Stimulated activated CD8-positive, alpha-beta memory T cell treated with anti-CD3 and anti-CD28 coated beads, Interleukin-15, amount 100 ng/mL, for 48 hours (primary cell): ENCODE data around the gene MBNL2.

Source experiments
- DNase-seq, 2 donors: peaks; one replicate each; pipeline ENCODE4 v3.0.0-alpha.2; 2020; ENCODE audit warnings: low read depth in 2 of 2

MBNL2 gene

DNA sequence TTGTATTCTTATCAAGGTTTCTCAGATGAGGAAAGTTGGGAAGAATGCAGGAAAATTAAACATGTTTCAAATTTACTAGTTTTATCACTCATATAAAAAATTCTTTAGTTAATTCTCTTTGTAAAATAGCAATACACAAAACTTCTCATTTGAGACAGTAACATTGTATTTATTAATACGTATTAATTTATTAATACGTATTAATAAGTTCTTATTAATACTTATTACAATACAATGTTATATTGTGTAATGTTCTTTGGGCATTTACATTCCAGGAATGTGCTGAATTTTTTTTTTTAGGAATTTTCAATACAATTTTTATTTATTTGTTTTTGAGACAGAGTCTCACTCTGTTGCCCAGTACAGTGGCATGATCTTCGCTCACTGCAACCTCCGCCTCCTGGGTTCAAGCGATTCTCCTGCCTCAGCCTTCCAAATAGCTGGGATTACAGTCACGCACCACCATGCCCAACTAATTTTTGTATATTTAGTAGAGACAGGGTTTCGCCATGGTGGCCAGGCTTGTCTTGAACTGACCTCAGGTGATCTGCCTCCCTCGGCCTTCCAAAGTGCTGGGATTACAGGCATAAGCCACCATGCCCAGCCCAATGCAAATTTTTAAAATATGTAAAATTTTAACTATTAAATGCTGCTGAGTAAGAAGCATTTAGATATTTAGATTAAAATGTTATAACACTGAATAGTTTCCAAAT lies 31.6 kb downstream of the MBNL2 start:
- no peak for DNase-seq

DNA sequence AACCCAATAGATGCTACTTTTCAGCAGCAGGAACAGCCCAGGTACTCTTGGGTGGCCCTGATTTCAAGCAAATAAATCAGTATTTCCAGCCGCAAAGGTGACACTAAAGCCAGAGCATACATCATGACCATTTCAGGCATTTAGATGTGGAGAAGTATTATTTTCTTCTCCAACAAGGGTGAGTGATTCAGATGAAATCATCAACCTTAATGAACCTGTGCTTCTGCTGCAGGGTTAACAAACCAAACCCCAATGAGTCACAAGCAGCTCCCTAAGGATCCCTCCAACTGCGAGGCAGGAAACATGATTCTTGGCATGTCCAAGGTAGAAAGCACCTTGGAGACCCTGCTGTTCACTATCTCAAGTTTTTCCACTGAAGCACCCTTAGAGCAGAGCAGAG lies 32.7 kb downstream of the MBNL2 start:
- DNase-seq: no peak

DNA sequence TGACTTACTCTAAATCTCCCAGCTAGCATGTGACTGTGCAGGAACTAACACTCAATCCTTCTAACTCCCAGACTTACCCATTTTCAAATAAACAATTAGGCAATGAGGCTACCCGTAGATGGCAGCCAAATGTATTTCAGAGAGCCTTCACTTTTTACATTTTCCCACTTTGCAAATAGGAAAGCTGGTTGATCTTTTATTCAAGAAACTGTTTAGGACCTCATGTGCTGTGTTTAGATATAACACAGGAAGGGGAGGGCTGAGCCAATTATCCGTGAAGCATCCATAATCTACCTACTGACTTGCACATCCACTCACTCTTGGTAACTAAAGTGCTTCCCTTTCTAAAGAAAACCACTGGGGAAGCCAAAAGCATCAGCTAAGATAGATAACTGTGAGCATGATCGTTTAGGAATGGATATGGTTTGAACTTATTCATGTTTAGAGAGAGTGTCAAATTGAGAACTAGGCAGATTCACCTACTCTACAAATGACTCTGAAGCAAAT lies 33.4 kb downstream of the MBNL2 start:
- no peak for DNase-seq

DNA sequence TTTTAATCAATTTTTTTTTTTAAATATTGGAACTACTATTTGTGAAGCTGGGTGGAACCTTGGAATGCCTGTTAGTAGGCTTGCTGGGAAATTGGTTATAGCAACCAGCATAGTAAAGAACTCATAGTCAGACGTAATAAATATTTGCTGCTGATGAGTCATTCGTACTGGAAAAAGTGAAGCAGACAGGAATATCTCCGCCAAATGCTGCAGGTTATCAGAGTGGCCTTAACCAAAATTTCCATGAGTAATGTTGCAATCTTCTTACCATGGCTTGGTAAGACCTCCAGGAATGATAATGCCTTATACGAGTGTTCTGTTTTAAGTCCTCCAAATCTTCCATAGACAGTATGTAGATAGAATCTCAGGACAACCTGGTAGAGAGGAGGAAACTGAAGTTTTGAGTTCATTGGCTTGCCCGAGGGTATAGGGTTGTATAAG lies 34.2 kb downstream of the MBNL2 start:
- DNase-seq: no peak

DNA sequence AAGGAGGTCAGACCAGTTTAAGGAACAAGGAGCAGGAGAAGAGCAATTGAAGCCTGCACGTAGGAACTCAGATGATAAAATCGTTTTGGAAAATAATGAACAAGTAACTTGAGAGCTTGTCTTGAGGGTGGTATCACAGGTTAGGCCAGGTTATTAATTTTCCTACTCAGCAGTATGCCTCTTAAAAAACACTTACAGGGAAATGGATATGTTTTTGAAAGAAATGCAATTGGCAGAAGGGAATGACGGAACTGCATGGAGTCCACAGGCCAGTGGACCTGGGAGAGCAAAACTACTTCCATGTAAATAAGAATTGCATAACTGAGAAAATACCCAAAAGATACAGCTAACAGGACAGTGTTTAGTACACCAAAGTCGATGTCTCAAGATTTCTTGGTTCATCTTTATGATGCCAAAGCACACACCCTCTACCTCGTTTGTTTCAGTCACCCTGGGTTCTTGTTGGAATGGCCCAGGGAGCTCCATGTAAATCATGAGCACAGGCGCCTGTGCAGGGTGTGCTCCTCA lies 35.2 kb downstream of the MBNL2 start:
- DNase-seq: no peak

DNA sequence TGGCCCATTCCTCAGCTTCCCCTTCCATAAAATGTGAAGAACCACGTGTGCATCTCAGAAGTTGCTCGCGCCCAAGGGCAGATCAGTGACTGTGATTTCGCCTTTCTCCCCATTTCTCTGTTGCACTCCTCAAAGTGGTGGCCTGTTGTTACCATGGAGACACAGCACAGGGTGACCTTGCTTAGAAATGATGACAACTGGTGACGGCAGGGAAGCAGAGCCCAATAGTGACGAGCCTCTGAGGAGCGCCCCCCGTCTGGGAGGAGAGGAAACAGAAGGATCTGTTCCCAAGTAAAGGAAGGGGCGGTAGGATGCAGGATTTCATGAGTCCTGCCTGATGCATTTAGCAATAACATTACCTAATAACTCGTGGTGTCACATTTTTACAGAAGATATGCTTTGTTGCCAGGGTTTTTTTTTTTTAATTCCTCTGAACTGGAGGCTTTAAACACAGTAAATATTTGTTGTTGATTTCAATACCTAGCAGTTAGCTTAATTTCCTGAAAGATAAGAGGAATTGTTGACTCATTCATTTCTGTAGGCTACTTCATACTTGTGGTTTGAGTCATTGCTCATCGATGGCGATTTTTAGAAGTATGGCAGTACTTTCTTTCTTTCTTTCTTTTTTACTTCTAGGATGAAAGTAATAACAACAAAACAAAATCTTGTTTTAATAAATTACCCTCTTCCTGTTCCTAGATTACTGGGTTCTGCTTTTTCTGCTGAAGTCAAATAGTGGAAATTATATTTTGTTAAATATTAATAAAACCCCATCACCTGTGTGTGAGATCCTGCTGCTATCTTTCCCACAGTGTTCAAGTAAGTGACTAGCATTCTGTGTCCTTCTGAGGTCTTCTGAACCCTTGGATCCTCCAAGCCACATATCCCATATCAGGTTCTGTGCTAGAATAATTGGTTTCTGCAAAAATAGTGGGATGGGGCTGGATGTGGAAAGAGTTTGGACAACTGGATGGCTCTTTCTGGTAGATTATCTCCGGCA lies 36.0 kb downstream of the MBNL2 start:
- no peak for DNase-seq

DNA sequence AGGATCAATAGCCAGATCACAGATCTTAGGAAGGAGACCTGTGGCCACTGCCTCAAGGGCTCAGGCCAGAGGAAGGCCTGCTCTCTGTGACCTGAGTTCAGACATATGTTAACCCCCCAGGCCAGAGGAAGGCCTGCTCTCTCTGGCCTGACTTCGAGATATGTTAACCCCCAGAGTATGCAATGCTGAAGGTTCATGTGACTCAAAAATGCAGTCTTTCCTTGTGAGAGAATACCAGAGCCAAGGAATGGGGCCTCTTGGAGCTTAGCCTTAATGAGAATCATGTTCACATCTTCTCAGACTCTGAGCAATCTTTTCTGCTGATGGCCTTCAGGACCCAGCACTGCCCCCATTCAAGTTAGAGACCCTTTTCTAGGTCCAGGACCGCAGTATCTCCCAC lies 36.7 kb downstream of the MBNL2 start:
- no peak for DNase-seq

DNA sequence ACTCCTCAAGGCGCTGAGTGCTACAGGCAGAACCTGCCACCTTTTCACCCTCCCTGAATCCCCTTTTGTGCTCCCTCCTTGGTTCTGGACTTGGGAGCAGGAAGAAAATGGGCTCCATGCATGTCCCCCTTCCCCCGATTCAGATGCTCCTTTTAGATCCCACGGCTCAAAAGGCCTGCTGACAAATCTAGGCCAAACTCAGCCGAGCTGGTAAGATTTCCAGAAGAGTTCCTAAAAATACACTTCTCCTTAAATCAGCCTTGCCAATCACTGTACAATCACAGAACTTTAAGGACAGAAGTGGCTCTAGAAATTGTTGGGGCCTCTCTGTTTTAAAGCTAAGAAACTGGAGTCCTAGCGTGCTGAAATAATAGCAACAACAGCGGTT lies 37.3 kb downstream of the MBNL2 start:
- DNase-seq: no peak

DNA sequence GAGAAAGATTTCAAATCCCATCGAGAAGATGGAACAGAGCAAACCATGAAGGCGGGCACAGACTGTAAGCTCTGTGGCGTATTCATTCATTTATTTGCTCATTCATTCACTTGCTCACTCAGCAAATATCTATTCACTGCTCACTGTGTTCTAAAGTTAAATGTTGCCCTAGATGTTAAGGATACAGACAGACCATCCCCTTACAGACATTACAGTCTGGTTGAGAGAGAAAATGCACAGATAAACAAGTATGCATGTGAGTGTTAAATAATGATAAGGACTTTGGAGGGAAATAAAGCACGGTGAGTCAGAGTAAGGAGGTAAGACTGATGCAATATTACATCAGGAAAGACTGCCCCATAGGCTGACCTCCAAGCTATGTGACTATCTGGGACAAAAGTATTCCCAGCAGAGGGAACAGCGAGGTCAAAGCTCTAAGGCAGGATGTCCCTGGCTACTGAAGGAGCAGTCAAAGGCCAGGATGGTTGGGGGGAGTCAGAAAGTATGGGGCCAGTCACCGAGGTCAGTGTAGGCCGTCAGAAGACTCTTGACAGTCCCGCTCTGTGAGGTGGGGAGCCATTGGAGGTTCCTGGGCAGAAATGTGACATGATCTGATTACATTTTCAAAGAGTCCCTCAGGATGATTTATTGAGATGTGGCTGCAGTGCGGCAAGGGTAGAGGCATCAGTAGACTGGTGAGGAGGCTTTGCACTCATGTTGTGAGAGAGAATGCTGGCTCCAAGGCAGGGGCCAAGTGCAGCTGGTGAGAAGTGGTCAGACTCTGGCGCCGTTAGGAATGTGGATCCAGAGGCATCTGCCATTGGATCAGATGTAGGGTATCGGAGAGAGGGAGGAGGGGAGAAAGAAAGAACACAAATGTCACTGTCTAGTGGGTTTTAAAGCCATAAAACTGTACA lies 37.9 kb downstream of the MBNL2 start:
- DNase-seq: no peak

DNA sequence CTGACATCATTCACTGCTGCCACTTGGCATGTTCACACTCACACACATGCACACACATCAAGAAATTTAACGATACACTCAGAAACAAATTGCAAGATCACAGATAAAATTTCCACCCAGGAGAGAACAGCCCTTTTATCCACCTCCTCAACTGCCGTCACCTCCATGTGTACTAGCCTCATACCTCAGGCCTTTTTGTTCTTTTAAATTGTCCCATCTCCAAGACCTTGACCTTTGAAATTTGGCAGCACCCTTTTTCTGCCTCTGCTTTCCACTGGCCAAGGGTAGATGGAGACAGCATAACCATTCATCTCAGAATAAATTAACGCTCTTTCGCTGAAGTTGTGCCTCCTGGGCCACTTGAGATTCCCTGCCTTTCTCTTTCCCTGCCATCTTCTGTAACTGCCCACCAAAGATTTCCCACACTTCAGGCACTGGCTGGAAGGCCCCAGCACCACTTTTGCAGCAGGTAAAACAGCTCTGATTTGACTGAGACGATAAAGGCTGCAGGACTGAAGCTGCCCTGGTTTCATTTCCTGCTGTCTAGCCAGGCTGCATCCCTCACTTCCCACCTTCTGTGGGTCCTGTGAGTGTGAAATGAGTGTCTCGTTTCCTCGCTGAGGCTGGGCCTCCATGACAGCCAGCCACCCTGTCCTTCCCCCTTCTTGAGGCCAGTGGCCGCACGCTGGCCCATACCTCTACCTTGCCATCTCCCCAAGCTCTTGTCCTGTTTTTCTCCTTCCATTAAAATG lies 39.3 kb downstream of the MBNL2 start:
- DNase-seq: peak in 1 of 2 donors; percentile 25

DNA sequence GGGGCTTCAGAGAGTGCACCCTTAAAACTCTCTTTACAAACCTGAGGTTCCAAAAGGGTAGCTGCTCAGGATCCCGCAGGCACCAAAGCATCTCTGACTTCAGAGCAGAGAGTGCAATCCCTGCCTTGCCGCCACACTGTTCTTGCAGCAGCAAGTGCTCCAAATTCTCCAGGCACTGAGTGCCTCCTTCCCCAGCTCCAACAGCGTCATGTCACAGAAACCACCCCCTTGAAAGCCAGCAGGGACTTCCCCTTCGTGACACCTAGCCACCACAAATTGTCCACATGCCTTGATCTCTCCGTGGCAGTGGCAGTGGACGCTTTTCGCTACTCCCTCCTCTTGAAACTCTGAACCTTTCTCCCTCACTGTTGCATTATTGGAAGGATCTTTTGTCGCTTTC lies 39.9 kb downstream of the MBNL2 start:
- DNase-seq: no peak

DNA sequence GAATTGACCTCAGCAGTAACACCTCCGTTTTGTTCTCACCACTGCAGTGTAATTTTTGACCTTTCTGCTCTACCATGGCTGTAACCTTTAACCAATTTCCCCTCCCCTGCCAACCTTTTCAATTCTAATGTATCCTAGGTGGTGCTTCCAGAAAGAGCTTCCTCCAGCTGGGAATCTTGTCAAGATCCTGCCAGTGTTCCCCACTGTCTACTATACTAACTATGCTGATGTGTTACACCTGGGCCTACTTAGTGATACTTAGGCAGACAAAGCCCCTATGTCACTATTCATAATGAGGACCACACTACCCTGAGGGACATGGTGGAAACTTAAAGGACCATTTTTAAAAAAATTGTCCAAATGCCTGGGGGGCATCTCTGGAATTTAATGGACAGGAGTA lies 41.0 kb downstream of the MBNL2 start:
- no peak for DNase-seq

DNA sequence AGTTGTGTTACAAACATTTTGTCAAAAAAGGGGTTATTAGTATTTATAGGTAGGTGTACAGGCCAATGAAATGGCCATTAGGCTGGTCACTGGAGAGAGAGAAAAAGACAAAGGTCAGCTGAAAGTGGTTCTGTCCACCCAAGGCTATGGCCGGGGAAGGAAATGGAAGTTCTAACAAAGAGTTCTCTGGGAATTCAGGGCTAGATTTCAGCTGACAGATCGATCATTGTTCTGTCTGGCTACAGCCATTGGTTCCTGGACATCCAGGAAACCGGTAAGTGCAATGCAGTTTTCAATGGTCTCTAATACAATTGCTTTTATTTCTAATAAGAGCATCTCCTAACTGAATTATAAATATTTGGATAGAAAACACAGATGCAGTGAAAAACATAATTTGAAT lies 42.5 kb downstream of the MBNL2 start:
- no peak for DNase-seq

DNA sequence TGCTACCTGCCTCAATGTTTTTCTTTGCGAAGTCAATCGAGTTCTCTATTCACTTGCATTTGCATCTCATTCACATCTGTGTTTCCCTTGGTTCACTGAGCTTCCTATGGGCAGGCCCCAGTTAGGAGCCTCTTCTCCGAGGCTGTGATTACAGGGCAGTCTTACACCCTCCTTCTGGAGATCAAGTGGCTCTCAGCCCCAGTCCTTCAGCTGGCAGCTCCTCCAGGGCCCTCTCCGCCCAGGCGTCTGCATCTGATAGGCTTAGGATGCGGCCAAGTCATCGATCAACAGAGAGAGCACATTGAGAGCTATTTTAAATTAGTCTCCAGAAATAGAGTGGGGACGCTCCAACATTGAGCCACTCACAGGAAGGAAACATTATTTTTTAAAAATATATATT lies 44.2 kb downstream of the MBNL2 start:
- DNase-seq: no peak

DNA sequence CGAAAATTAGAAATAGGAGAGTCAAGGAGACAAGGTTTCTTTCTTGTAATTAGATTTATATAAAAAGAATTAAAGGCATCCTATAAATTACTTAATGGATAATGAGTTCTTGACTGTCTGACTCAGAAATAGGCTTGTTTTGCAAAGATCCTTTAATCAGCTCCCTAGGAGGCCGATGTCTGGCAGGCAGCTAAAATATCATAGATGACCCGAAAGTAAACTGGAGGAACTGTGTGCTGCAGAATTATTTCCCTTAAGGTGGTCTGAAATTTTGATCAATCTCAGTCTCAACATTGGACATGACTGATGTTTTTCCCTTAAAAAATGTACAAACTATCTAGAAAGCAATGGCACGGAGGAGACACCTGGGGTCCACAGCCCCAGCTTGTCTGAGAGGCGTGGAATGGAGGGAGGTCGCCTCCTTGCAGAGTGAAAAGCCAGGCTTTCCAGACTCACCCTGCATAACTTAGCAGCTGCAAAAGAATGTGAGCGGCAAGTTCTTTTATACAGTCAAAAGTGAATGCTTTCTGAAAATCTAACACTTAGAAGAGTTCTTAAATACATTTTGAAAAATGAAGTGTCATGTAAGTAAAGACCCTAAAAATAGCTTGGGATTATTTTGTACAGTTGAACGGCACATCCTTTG lies 44.8 kb downstream of the MBNL2 start:
- DNase-seq: no peak

DNA sequence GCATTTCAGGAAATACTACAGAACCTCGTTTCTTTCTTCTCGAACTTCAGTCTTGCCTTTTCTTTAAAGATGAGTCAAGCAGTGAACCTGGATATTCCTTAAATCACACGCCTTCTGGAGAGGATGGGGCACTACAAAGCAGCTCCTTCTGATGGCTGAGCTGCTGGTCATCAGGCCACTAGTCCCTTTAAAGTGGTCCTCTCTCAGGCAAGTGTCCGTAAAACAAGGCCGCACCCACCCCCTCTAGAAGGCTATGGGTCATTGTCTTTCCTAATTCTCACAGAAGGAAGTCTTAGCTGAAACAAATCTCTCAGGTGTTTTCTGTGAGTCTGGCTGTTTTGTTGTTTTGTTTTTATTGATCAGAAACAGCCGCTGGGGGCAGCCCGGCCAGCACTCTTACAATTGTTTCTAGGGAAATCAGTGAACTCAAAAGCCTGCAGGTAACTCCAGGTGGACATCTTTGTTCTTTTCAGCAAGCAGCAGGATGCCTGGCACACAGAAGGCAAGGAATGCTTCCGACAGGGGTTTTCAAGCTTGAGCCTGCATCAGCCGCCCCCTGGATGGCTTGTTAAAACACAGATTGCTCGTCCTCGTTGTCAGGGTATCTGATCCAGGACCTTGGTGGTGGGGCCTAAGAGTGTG lies 45.4 kb downstream of the MBNL2 start:
- DNase-seq: no peak

DNA sequence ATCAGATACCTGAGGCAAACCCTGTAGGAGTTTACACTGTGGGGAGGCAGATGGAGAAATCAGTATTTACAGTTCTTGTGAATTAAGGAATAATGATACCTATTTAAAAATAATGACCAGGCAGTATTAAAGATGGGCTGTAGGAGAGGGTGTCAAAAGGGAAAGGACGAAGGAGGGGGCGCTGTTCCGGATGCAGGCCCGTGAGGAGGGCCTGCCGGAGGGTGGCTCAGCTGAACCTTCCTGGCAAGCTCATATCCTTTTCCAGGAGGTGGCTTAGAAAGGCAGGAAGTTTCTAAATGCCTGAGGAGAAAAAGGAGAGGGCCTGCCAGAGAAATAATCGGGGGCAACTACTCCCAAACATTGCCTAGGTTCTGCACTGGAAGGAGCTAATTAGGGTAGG lies 46.6 kb downstream of the MBNL2 start:
- no peak for DNase-seq

DNA sequence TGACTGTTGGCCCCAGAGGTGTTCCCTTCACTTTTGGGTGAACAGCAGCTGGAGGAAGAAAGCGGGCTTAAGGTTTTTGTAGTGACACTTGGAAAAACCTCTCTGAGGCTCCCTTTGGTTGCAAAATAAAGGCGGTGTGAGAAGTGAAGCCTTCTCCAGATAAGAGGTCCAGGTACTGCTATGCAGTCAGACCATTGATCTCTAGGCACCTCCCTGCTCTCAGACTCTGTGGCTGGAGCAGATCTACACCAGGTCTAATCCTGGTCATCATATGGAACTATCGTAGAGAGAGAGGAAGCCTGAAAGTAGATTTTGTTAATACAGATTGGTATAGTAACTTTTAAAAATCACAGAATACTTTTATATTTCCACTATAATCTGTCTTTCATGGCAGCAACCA lies 47.5 kb downstream of the MBNL2 start:
- no peak for DNase-seq

DNA sequence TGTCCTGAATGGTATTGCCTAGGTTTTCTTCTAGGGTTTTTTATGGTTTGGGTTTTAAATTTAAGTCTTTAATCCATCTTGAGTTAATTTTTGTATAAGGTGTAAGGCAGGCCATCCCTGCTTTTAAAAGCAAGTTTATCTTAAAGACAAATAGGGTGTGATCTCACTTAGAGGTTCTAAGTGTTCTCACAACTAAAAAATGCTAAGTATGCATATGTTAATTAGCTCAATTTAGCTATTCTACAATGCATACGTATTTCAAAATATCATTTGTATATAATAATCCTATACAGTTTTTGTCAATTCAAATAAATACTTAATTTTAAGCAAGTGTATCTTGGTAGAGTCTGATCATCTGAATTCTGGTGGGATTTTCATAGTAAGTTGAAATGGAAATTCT lies 50.4 kb downstream of the MBNL2 start:
- no peak for DNase-seq

DNA sequence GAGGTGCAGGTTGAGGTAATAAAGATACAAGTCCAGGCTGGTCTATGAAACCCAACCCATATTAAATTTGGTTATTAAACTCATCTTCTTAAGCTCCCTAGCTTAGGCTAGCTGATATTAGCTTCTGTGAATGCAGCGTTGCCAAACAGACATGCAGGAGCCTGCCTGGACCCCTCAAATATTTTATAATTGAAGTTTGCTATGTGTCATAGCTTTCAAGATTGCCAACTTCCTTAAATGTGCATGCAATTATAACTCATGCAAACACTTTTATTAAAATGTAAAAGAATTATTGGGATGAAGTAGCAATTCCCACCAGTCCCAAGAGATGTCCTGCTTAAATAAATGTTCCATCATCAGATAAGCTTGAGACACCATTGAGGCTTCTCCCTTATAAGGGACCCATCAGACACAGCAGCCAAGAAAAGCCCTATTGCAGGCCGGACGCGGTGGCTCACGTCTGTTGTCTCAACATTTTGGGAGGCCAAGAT lies 51.3 kb downstream of the MBNL2 start:
- DNase-seq: no peak
